PC-9 (cell line): Measurements from ENCODE around the gene PTPRT. TPM values are rescaled to one million over a fixed set of nuclear protein-coding genes. Genes with fewer than 3 reads are reported as not detected.

ENCODE experiments used
- BruUV-seq: library from RNA; stranded (reverse); fragments of 400-500 nt; replicated peaks from 2 replicates; lab custom pipeline; 2021; lab: Mats Ljungman, UMichigan
- CTCF ChIA-PET: fragments of 300-600 bp; sonication (Branson Sonifier 250); formaldehyde crosslinking; loops from one replicate; lab custom pipeline; 2022; ENCODE audit warnings: antibody characterized with exemption; lab: Charles Lee
- POLR2A ChIA-PET: fragments of 300-600 bp; sonication (Branson Sonifier 250); formaldehyde crosslinking; loops from one replicate; lab custom pipeline; 2022; ENCODE audit warnings: antibody characterized with exemption; ENCODE audit not compliant: unreplicated experiment; lab: Charles Lee
- DNase-seq, 2 experiments: peaks; one replicate each; pipeline versions ENCODE4 v3.0.0 to v3.0.0-alpha.2; 2015 to 2022; ENCODE audit warnings: mixed read lengths in 1 of 2
- H2AFZ ChIP-seq: fragments of 200-600 bp; sonication (generic); 2 replicates; pipeline ENCODE4 v1.8.1; 2017; ENCODE audit warnings: antibody characterized with exemption
- H3F3A ChIP-seq: fragments of 200-600 bp; sonication (generic); 2 replicates; pipeline ENCODE4 v1.8.1; 2017; ENCODE audit warnings: antibody characterized with exemption, mild to moderate bottlenecking, low read depth; ENCODE audit not compliant: insufficient read depth
- H3K27ac ChIP-seq: fragments of 200-600 bp; sonication (generic); 2 replicates; pipeline ENCODE4 v1.6.1; 2016; ENCODE audit warnings: mixed run types
- H3K27me3 ChIP-seq: fragments of 200-600 bp; sonication (generic); 2 replicates; pipeline ENCODE4 v1.6.1; 2016; ENCODE audit warnings: low read depth, mixed run types; ENCODE audit not compliant: insufficient read depth
- H3K36me3 ChIP-seq: fragments of 200-600 bp; sonication (generic); 2 replicates; pipeline ENCODE4 v1.6.1; 2016; ENCODE audit warnings: low read depth, mixed run types
- H3K4me1 ChIP-seq: fragments of 200-600 bp; sonication (generic); replicated peaks from 2 replicates; pipeline ENCODE4 v1.6.1; 2016; ENCODE audit warnings: mixed run types; ENCODE audit not compliant: insufficient read depth
- H3K4me2 ChIP-seq: fragments of 200-600 bp; sonication (generic); 2 replicates; pipeline ENCODE4 v1.6.1; 2017; ENCODE audit warnings: mixed run types
- H3K4me3 ChIP-seq: fragments of 200-600 bp; sonication (generic); 2 replicates; pipeline ENCODE4 v1.6.1; 2016; ENCODE audit warnings: mixed run types
- H3K79me2 ChIP-seq: fragments of 200-600 bp; sonication (generic); 2 replicates; pipeline ENCODE4 v1.6.1; 2017; ENCODE audit warnings: low read depth, mixed run types
- H3K9me2 ChIP-seq: fragments of 200-600 bp; sonication (generic); 2 replicates; pipeline ENCODE4 v1.8.1; 2017; ENCODE audit warnings: mild to moderate bottlenecking; ENCODE audit not compliant: insufficient read depth
- H3K9me3 ChIP-seq: fragments of 200-600 bp; sonication (generic); 2 replicates; pipeline ENCODE4 v1.8.1; 2016; ENCODE audit warnings: low read depth; ENCODE audit not compliant: insufficient read depth
- H4K20me1 ChIP-seq: fragments of 200-600 bp; sonication (generic); 2 replicates; pipeline ENCODE4 v1.8.1; 2017; ENCODE audit not compliant: insufficient read depth
- EZH2 ChIP-seq: fragments of 200-600 bp; sonication (generic); IDR thresholded peaks from 2 replicates; pipeline ENCODE4 v1.8.0; 2017; ENCODE audit warnings: antibody characterized with exemption, low read depth
- intact Hi-C: fragments of 100-400 bp; cut with micrococcal nuclease; formaldehyde crosslinking; loops from one replicate; pipeline ENCODE4 v1.10.0; 2022; ENCODE audit not compliant: unreplicated experiment
- total RNA-seq: library from RNA; stranded (reverse); gene quantifications from 2 replicates; pipeline ENCODE4 v1.2.3, GENCODE V29; 2021
- TF ChIP-seq, protein P1 (sequence below): fragments of 200-600 bp; sonication (generic); conservative IDR thresholded peaks from 2 replicates; pipeline ENCODE4 v1.6.1; 2017; ENCODE audit warnings: mixed run types, antibody characterized with exemption, mild to moderate bottlenecking, moderate library complexity

Gene PTPRT
- total RNA-seq, 1 experiment from 2014 or later: not detected

DNA sequence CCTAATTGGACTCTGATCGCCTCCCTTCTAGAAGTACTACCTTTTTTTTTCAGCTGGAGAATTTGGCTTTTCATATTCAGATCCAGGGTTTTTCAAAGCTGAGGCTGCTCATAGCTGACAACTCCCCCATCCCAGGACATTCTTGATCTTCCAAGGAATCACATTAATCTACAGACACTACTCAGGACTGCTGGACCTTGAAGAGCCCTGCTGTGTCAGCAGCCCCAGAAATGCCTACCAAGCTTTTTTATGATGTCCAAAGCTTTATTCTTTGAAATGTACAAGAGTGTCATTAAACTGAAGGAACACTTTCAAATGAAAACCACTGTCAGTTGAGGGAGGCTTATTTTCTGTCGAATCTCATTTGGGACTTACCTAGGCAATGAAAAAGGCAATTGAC is 704.1 kb downstream of the PTPRT start:
- CTCF ChIA-PET: interaction anchor here (0.7 kb wide), 1 partner anchor 413 kb away, joined by 3 read pairs; no protein-coding TSS in a partner anchor

DNA sequence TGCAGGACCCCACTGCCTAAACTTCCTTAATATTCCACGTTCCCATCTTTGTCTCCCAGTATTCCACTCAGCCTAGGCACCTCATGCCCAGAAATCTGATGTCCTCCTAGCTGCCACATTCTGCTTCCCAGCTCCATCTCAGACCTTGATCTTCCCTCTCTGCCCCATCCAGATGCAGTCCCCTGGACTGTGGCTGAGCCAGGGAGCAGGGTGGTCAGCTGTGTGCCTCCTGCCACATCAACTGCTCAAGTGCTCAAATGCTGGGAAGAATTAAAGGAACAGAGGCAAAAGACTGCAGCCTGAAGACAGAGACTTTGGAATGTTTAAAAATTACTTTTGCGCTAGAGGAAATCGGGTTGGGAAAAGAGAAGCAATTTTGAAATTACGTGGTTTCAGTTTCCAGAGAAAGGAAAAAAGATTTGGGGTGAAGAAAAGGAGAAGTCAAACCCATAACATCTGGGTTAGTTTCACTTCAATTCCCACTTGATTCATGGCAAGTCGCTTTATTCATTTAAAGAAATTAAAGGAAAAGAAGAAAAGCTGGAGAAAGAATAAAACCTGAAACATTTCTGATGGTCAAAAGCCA is 704.8 kb downstream of the PTPRT start:
- no peak overlapping the region for H2AFZ ChIP-seq
- H3K36me3 ChIP-seq: no peaks in the 10 kb centered on the region
- no peaks in the 10 kb centered on the region for H3K4me1 ChIP-seq
- no peaks in the 10 kb centered on the region for H4K20me1 ChIP-seq
- no peak overlapping the region for H3K4me3 ChIP-seq
- BruUV-seq: no TSS peak
- no peaks in the 10 kb centered on the region for H3K9me3 ChIP-seq
- H3K79me2 ChIP-seq: no peaks in the 10 kb centered on the region
- no peak overlapping the region for H3K4me2 ChIP-seq
- intact Hi-C loops: no loop called here
- no peak overlapping the region for H3K27ac ChIP-seq
- TF ChIP-seq EZH2: no peak
- TF ChIP-seq, protein P1, sequence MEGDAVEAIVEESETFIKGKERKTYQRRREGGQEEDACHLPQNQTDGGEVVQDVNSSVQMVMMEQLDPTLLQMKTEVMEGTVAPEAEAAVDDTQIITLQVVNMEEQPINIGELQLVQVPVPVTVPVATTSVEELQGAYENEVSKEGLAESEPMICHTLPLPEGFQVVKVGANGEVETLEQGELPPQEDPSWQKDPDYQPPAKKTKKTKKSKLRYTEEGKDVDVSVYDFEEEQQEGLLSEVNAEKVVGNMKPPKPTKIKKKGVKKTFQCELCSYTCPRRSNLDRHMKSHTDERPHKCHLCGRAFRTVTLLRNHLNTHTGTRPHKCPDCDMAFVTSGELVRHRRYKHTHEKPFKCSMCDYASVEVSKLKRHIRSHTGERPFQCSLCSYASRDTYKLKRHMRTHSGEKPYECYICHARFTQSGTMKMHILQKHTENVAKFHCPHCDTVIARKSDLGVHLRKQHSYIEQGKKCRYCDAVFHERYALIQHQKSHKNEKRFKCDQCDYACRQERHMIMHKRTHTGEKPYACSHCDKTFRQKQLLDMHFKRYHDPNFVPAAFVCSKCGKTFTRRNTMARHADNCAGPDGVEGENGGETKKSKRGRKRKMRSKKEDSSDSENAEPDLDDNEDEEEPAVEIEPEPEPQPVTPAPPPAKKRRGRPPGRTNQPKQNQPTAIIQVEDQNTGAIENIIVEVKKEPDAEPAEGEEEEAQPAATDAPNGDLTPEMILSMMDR: no peak
- H3K27me3 ChIP-seq: peaks cover 7% of the 10 kb centered on the region; the same call in 1 of the 2 replicates
- H3F3A ChIP-seq: no peaks in the 10 kb centered on the region
- no peaks in the 10 kb centered on the region for H3K9me2 ChIP-seq
- ChIA-PET CTCF (interaction anchor here (0.7 kb wide), 1 partner anchor 413 kb away, joined by 3 read pairs; no protein-coding TSS in a partner anchor), POLR2A (no interaction called here)
- no peak for DNase-seq

More for the DNA sequence above, 704.1 kb downstream of the PTPRT start:
- Histone ChIP-seq H3K27ac (no peak overlapping the region), H3K27me3 (peaks cover 7% of the 10 kb centered on the region; the same call in 1 of the 2 replicates), H3K4me3 (no peak overlapping the region), H3K9me3 (no peaks in the 10 kb centered on the region), H3K4me2 (no peak overlapping the region), H3K36me3 (no peaks in the 10 kb centered on the region), H3F3A (no peaks in the 10 kb centered on the region), H3K4me1 (no peaks in the 10 kb centered on the region), H4K20me1 (no peaks in the 10 kb centered on the region), H3K79me2 (no peaks in the 10 kb centered on the region), H2AFZ (no peak overlapping the region), H3K9me2 (no peaks in the 10 kb centered on the region)
- BruUV-seq: no TSS peak
- intact Hi-C loops: no loop called here
- TF ChIP-seq, protein P1: no peak
- TF ChIP-seq EZH2: no peak
- DNase-seq: no peak
- POLR2A ChIA-PET: no interaction called here

DNA sequence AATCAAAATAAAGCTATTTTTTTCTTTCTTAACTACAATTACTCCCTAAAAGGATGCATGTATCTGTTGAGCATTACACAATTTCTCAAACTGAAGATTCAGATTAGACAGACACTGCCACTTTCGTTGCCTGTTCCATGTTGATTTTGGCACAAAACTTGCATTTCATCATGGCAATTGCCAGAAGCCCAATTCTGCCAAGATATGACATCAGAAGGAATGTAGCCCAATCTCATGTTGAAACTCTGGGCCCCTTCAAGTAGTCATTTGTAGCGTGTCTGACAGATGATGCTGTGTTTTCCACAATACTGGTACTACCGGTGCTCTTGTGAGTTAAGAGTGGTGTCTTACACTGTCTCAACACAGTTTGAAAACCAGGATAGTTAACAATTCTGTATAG is 705.4 kb downstream of the PTPRT start:
- ChIA-PET POLR2A (no interaction called here), CTCF (no interaction called here)
- H2AFZ ChIP-seq: no peak overlapping the region
- no peaks in the 10 kb centered on the region for H4K20me1 ChIP-seq
- intact Hi-C loops: no loop called here
- no peaks in the 10 kb centered on the region for H3F3A ChIP-seq
- H3K36me3 ChIP-seq: no peaks in the 10 kb centered on the region
- H3K4me2 ChIP-seq: no peak overlapping the region
- no TSS peak for BruUV-seq
- no peak overlapping the region for H3K27ac ChIP-seq
- H3K27me3 ChIP-seq: peaks cover 7% of the 10 kb centered on the region; the same call in 1 of the 2 replicates
- H3K4me1 ChIP-seq: no peaks in the 10 kb centered on the region
- H3K79me2 ChIP-seq: no peaks in the 10 kb centered on the region
- TF ChIP-seq, protein P1: no peak
- TF ChIP-seq EZH2: no peak
- no peak for DNase-seq
- no peaks in the 10 kb centered on the region for H3K9me2 ChIP-seq
- no peak overlapping the region for H3K4me3 ChIP-seq
- H3K9me3 ChIP-seq: no peaks in the 10 kb centered on the region
